Measurements from ENCODE around the gene KLHL5.

The KLHL5 gene

DNA sequence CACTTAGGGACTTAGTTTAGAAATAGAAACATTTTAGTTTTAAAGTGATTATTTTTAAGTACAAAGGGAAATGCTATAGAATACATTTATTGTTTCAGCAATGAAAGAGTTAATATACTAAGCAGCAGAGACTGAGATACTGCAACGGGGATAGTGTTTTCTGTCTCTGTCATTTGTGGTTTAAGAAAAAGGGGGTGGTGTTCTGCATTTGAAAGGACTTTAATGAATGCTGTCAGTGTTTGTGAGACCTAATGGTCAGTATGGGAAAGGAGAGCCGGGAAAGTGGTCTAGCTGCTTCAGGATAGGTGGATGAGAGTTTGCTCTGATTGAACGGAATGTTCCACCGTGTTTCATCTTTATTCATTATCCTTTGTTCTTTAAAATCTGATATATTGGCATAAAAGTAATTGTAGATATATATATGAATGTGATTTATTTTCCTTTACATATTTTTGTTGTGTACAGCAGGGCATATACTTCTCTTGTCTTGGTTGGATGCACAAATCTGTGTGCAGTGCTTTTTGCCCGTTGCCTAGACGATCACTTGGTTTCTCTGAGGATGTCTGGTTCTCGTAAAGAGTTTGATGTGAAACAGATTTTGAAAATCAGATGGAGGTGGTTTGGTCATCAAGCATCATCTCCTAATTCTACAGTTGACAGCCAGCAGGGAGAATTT lies at the start of gene KLHL5:
Gene KLHL5, plus strand, starts transcription at position 139 of the 676 bp plus-strand sequence. Its CDS starts 421 bp downstream, at position 560.
- Histone ChIP-seq H3K4me3 (no peak within 1 kb of the TSS), H3K27ac (no peak within 1 kb of the TSS)

DNA sequence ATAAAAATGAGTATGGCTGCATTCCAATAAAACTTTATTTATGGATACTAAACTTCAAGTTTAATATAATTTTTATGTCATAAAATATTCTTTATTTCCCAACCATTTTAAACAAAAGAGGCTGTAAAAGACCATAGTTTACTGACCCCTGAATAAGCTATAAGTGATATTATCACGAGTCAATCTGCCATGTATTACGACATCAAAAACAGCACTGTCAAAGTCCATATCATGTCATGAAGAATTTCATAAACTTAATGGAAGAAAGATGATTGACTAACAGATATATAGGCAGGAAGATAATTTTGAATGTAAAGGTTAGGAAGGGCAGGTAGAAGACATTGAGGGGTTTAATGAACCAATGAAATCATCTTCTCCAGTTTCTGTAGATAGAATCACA lies 48.0 kb upstream of the KLHL5 start:
- Histone ChIP-seq H3K4me3 (no peak overlapping the region), H3K27ac (no peak overlapping the region)

- Histone ChIP-seq H3K4me3 (no peak overlapping the region), H3K27ac (no peak overlapping the region)
Measured at GRCh38 chr4:39020130-39020529, 41.9 kb upstream of the KLHL5 start.

DNA sequence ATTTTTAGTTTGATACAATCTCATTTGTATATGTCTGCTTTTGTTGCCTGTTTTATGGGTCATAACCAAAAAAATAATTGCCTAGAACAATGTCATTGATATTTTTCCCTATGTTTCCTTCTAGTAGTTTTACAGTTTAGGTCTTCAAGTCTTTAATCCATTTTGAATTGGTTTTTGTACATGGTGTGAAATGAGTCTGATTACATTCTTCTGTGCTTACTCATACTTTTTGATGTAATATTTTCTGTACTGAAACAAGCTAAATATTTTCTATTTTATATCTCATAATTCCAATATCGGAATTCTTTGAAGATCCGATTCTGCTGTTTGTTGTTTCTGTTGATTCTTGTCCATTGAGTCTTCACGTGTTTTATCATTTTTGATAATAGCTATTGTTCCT lies 40.4 kb upstream of the KLHL5 start:
- H3K4me3 ChIP-seq = no peak overlapping the region
- H3K27ac ChIP-seq = no peak overlapping the region

GRCh38 chr4:39022241-39022640 lies 39.8 kb upstream of the KLHL5 start:
- H3K4me3 ChIP-seq = no peak overlapping the region
- H3K27ac ChIP-seq = no peak overlapping the region

- no peak overlapping the region for H3K27ac ChIP-seq
- H3K4me3 ChIP-seq = no peak overlapping the region
Measured at GRCh38 chr4:39023059-39023458, 39.0 kb upstream of the KLHL5 start.

DNA sequence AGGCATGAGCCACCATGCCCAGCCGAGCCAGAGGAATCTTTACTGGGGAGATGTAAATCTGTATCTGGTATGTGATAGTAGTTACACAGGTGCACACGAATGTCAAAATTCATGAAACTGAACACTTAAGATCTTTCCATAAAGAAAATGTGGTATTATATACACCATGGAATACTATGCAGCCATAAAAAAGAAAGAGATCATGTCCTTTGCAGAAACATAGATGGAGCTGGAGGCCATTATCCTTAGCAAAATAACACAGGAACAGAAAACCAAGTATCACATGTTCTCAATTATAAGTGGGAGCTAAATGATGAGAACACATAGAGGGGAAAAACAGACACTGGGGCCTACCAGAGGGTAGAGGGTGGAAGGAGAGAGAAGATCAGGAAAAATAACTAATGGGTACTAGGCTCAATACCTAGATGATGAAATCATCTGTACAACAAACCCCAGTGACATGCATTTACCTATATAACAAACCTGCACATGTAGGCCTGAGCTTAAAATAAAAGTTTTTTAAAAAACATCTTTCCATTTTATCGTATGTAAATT lies 37.6 kb upstream of the KLHL5 start:
- no peak overlapping the region for H3K4me3 ChIP-seq
- no peak overlapping the region for H3K27ac ChIP-seq

- Histone ChIP-seq H3K27ac (no peak overlapping the region), H3K4me3 (no peak overlapping the region)
Measured at GRCh38 chr4:39025552-39026085, 36.4 kb upstream of the KLHL5 start.

DNA sequence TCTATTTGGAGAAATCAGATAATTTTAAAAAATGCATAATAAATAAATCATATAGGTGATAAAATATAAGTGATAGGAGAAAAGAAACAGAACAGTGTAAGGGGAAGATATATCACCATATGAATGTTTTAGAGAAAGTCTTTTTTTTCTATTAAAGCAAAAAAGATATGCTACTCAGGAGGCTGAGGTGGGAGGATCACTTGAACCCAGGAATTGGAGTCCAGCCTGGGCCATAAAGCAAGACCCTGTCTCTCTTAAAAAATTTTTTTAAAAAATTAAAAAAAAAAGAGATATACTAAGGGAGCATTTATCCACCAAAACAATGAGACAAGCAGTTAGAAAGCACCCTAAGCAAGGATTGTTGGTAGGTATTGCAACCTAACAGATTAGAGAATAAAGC lies 35.9 kb upstream of the KLHL5 start:
- H3K27ac ChIP-seq = no peak overlapping the region
- no peak overlapping the region for H3K4me3 ChIP-seq

GRCh38 chr4:39029752-39030694 lies 32.0 kb upstream of the KLHL5 start:
- Histone ChIP-seq H3K27ac (peak overlapping the region in 7 of 21 experiments; percentile 5 to 82 (median 16)), H3K4me3 (peak overlapping the region in 1 of 7 experiments; percentile 1)

DNA sequence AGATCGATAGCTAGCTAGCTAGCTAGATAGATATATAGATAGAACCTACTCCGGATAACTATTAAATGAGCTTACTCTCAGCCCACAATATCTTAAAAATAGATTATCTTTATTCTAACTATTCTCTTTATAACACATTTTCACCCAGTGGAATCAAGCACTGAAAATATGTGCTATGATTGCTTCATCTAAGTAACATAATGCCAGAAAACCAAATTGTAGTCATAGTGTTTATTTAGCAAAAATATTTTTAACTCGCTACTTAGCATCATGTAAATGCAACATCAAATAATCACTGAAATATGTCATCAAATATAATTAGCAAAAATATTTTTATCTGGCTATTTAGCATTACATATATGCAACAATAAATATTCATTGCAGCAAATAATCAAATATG lies 31.3 kb upstream of the KLHL5 start:
- Histone ChIP-seq H3K27ac (peak overlapping the region in 7 of 21 experiments; percentile 5 to 82 (median 16)), H3K4me3 (peak overlapping the region in 1 of 7 experiments; percentile 1)

DNA sequence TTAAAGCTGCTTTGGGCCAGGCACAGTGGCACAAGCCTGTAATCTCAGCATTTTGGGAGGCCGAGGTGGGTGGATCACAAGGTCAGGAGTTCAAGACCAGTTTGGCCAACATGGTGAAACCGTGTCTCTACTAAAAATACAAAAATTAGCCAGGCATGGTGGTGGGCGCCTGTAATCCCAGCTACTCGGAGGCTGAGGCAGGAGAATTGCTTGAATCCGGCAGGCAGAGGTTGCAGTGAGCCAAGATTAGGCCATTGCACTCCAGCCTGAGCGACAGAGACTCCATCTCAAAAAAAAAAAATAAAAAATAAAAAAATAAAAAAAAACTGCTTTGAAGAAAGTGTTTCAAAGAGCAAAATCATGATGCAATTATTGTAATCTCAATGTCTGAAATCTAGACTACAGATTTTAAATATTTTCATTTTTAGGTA lies 30.4 kb upstream of the KLHL5 start:
- peak overlapping the region in 8 of 21 experiments; percentile 4 to 82 (median 34) for H3K27ac ChIP-seq
- peak overlapping the region in 5 of 7 experiments; percentile 2 to 16 (median 8) for H3K4me3 ChIP-seq

GRCh38 chr4:39032218-39033085 lies 29.6 kb upstream of the KLHL5 start, which contains the start of gene TMEM156:
TSS of gene TMEM156 (minus strand) at chr4:39032409. CDS start at chr4:39032313, 96 bp downstream.
- peak within 1 kb of the TSS in 10 of 21 experiments; percentile 2 to 82 (median 50) for H3K27ac ChIP-seq
- H3K4me3 ChIP-seq = peak within 1 kb of the TSS in 5 of 7 experiments; percentile 2 to 16 (median 8)

DNA sequence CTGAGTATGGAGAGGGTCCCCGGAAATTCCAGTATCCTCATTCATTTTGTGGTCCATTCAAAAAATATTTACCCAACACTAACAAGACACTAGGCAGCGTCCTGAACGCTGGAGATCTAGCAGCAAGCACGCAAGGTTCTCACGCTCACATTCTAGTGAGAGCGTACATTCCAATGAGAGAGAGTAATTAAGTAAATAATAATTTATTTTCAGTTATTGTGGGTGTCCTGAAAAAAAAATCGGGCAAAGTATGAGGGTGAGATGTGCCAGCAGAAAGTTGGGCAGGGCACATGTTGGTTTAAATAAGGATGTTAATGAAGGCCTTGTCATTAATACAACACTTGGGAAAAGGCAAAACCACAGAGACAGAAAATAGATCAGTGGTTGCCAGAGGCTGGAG lies 25.9 kb upstream of the KLHL5 start:
- peak overlapping the region in 1 of 21 experiments; percentile 57 for H3K27ac ChIP-seq
- H3K4me3 ChIP-seq = no peak overlapping the region

GRCh38 chr4:39037491-39037825 lies 24.6 kb upstream of the KLHL5 start:
- H3K27ac ChIP-seq = peak overlapping the region in 3 of 21 experiments; percentile 19 to 59 (median 57)
- H3K4me3 ChIP-seq = no peak overlapping the region

DNA sequence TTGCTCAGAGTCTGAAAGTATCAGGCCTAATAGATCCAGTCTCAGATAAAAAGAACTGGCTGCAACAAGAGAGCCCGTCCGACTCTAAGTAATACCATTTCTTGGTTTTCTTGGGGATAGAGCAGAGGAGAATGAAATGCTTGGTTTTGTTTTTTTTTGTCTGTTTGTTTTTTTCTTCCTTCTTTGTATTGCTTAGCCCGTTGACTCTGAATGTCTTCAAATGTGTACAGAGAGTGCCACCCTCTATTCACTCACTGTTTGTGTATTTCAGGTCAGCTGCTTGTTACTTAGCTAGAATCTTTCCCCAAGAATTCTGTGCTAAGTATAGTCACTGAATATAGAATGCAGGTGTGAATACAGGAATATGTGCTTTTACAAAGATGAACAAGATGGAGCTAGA lies 24.1 kb upstream of the KLHL5 start:
- H3K4me3 ChIP-seq = no peak overlapping the region
- H3K27ac ChIP-seq = peak overlapping the region in 6 of 21 experiments; percentile 4 to 59 (median 32)

GRCh38 chr4:39039108-39039507 lies 22.9 kb upstream of the KLHL5 start:
- Histone ChIP-seq H3K27ac (no peak overlapping the region), H3K4me3 (no peak overlapping the region)

DNA sequence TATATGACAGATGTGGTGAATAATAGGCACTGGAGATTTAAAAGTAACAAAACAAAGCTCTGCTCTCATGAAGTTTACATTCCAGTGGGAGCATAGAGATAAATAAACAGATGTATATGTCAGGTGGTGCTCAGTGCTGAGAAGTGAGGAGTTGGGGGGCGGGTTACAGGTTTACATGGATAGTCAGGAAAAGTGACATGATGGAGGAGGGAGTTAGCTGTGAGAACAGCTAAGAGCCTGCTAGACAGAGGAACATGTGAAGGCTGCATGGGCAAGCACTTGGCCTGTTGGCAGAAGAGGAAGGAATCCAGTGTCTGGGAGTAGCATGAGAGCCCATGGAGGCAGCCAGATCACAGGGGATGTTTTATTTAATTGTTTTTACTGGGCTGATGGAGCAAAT lies 19.7 kb upstream of the KLHL5 start:
- Histone ChIP-seq H3K27ac (peak overlapping the region in 9 of 21 experiments; percentile 3 to 98 (median 89)), H3K4me3 (no peak overlapping the region)
